HepG2 (cell line): ENCODE measurements around the gene NDRG2. TPM values are rescaled to one million over a fixed set of nuclear protein-coding genes. Genes with fewer than 3 reads are reported as not detected.

Experiments used
- ATAC-seq: fragments of 200-7000 bp; cut with Tn5 transposase; 3 replicates; pipeline ENCODE4 v1.9.1; 2020; ENCODE audit warnings: mild to moderate bottlenecking, moderate library complexity
- BruUV-seq: library from RNA; stranded (reverse); fragments of 400-500 nt; replicated peaks from 2 replicates; lab custom pipeline; 2021; lab: Mats Ljungman, UMichigan
- CTCF ChIA-PET: fragments of 300-600 bp; formaldehyde crosslinking; extraction: SDS; loops from one replicate; lab custom pipeline; 2021; ENCODE audit warnings: low total read pairs, inconsistent platforms, low intra/inter-chr PET ratio; lab: Yijun Ruan, JAX
- POLR2A ChIA-PET: fragments of 350-600 bp; sonication (Branson Sonifier 250); formaldehyde crosslinking; loops from one replicate; lab custom pipeline; 2020; ENCODE audit warnings: antibody characterized with exemption, inconsistent platforms; lab: Yijun Ruan, JAX
- DNase-seq: peaks from one replicate; pipeline ENCODE4 v3.0.0-alpha.2; 2015; ENCODE audit warnings: low spot score
- FAIRE-seq: peaks from 3 replicates; lab custom pipeline; 2011; peaks lifted over from hg19 to GRCh38; lab: Jason Lieb, UNC
- H2AFZ ChIP-seq: one replicate; pipeline ENCODE4 v1.6.1; 2011; ENCODE audit warnings: low read length, inconsistent platforms
- H3K27ac ChIP-seq: fragments of 300-600 bp; 3 replicates; pipeline ENCODE4 v1.8.0; 2011; ENCODE audit warnings: mixed run types, mild to moderate bottlenecking, mixed read lengths, low read length, inconsistent platforms; ENCODE audit not compliant: insufficient read depth; ENCODE audit errors: extremely low read length
- H3K27me3 ChIP-seq, 2 experiments: fragments of 200-600 bp in 1 of 2; 2 replicates in 1 of 2; 3 replicates in 1 of 2; pipeline versions ENCODE4 v1.6.0 to v1.8.0; 2011; ENCODE audit warnings: low read length in 2 of 2, mild to moderate bottlenecking in 2 of 2, moderate library complexity in 2 of 2, inconsistent platforms in 1 of 2; ENCODE audit not compliant: insufficient read depth in 2 of 2, control insufficient read depth in 1 of 2
- H3K36me3 ChIP-seq, 2 experiments: fragments of 200-600 bp in 1 of 2; replicated peaks in 1 of 2; 2 replicates in 1 of 2; 3 replicates in 1 of 2; pipeline versions ENCODE4 v1.5.1 to v1.8.0; 2011; ENCODE audit warnings: low read length in 2 of 2, inconsistent platforms in 1 of 2; ENCODE audit not compliant: insufficient read depth in 2 of 2, control insufficient read depth in 1 of 2
- H3K4me1 ChIP-seq: 2 replicates; pipeline ENCODE4 v1.5.1; 2012; ENCODE audit warnings: low read length, inconsistent platforms; ENCODE audit not compliant: insufficient read depth
- H3K4me2 ChIP-seq: 2 replicates; pipeline ENCODE4 v1.6.0; 2011; ENCODE audit warnings: low read depth, low read length, inconsistent platforms
- H3K4me3 ChIP-seq, 3 experiments: fragments of 200-600 bp in 1 of 3; sonication (generic), shearing (Covaris generic) in 1 of 3; replicated peaks in 1 of 3; 2 replicates each; pipeline ENCODE4 v1.5.1; 2011 to 2016; ENCODE audit warnings: low read length in 3 of 3, inconsistent platforms in 2 of 3, low read depth in 2 of 3, mild to moderate bottlenecking in 2 of 3, control low read depth in 1 of 3, mixed read lengths in 1 of 3; ENCODE audit not compliant: insufficient read depth in 1 of 3
- H3K79me2 ChIP-seq: one replicate; pipeline ENCODE4 v1.6.1; 2011; ENCODE audit warnings: low read length, inconsistent platforms; ENCODE audit not compliant: insufficient read depth
- H3K9ac ChIP-seq: 2 replicates; pipeline ENCODE4 v1.6.0; 2011; ENCODE audit warnings: mild to moderate bottlenecking, low read depth, low read length, inconsistent platforms; ENCODE audit not compliant: insufficient read depth
- H3K9me3 ChIP-seq: 2 replicates; pipeline ENCODE4 v1.5.1; 2012; ENCODE audit warnings: mild to moderate bottlenecking, low read length
- H4K20me1 ChIP-seq: 2 replicates; pipeline ENCODE4 v1.6.0; 2011; ENCODE audit warnings: inconsistent platforms, mild to moderate bottlenecking, low read length, moderate library complexity; ENCODE audit not compliant: insufficient read depth
- EEA1 ChIP-seq: sonication (generic); formaldehyde crosslinking; IDR thresholded peaks from 2 replicates; pipeline ENCODE4 v1.5.1; 2020; ENCODE audit warnings: mild to moderate bottlenecking, missing genetic modification reagents, borderline replicate concordance
- KMT2B ChIP-seq: IDR thresholded peaks from 2 replicates; pipeline ENCODE4 v1.6.1; 2016; ENCODE audit warnings: missing genetic modification reagents, missing compliant biosample characterization
- MNT ChIP-seq: fragments of 450-650 bp; IDR thresholded peaks from 2 replicates; pipeline ENCODE4 v1.6.1; 2016
- RARG ChIP-seq: sonication (generic); formaldehyde crosslinking; IDR thresholded peaks from 2 replicates; pipeline ENCODE4 v1.4.0; 2020; ENCODE audit warnings: low read depth, mild to moderate bottlenecking, missing genetic modification reagents
- SAFB2 ChIP-seq: sonication (generic); formaldehyde crosslinking; IDR thresholded peaks from 2 replicates; pipeline ENCODE4 v1.5.1; 2020; ENCODE audit warnings: missing genetic modification reagents, low read depth, mild to moderate bottlenecking, borderline replicate concordance
- SCMH1 ChIP-seq: sonication (generic); formaldehyde crosslinking; IDR thresholded peaks from 2 replicates; pipeline ENCODE4 v1.9.0; 2021; ENCODE audit warnings: missing genetic modification reagents, mild to moderate bottlenecking, borderline replicate concordance
- SMAD1 ChIP-seq: sonication (generic); formaldehyde crosslinking; IDR thresholded peaks from 2 replicates; pipeline ENCODE4 v1.4.0; 2020; ENCODE audit warnings: missing genetic modification reagents, low read depth, mild to moderate bottlenecking, borderline replicate concordance
- U2AF2 ChIP-seq: fragments of 200-400 bp; formaldehyde crosslinking; IDR thresholded peaks from 2 replicates; pipeline ENCODE4 v1.6.1; 2017; ENCODE audit warnings: low read depth, mild to moderate bottlenecking, low read length
- ZBTB38 ChIP-seq: sonication (generic); formaldehyde crosslinking; IDR thresholded peaks from 2 replicates; pipeline ENCODE4 v1.5.1; 2020; ENCODE audit warnings: mild to moderate bottlenecking, missing genetic modification reagents
- ZBTB8A ChIP-seq: sonication (generic); formaldehyde crosslinking; IDR thresholded peaks from 2 replicates; pipeline ENCODE4 v1.4.0; 2020; ENCODE audit warnings: mild to moderate bottlenecking, low read depth, missing genetic modification reagents, borderline replicate concordance
- ZFP36L1 ChIP-seq: sonication (generic); formaldehyde crosslinking; IDR thresholded peaks from 2 replicates; pipeline ENCODE4 v1.8.0; 2022; ENCODE audit warnings: mild to moderate bottlenecking, missing genetic modification reagents, moderate library complexity
- ZMAT3 ChIP-seq: sonication (generic); formaldehyde crosslinking; conservative IDR thresholded peaks from 2 replicates; pipeline ENCODE4 v1.7.0; 2021; ENCODE audit warnings: missing genetic modification reagents
- ZNF101 ChIP-seq: sonication (generic); formaldehyde crosslinking; IDR thresholded peaks from 2 replicates; pipeline ENCODE4 v1.4.0; 2020; ENCODE audit warnings: mild to moderate bottlenecking, low read depth, missing genetic modification reagents, borderline replicate concordance
- ZNF24 ChIP-seq: fragments of 450-650 bp; IDR thresholded peaks from 2 replicates; pipeline ENCODE4 v1.6.1; 2017; ENCODE audit warnings: antibody characterized with exemption, mild to moderate bottlenecking
- ZNF468 ChIP-seq: sonication (generic); formaldehyde crosslinking; IDR thresholded peaks from 2 replicates; pipeline ENCODE4 v1.8.0; 2022; ENCODE audit warnings: mild to moderate bottlenecking, moderate library complexity, missing genetic modification reagents
- ZNF501 ChIP-seq: sonication (generic); formaldehyde crosslinking; IDR thresholded peaks from 2 replicates; pipeline ENCODE4 v1.5.1; 2020; ENCODE audit warnings: mild to moderate bottlenecking, moderate library complexity, missing genetic modification reagents
- WGBS: methylation state at CpG from one replicate; pipeline ENCODE4 v1.1.6; 2017; ENCODE audit warnings: low lambda C conversion rate; 5-methylcytosine and 5-hydroxymethylcytosine counted together
- in situ Hi-C: cut with HindIII; loops from 2 replicates; pipeline ENCODE4 v1.10.0; 2017; ENCODE audit warnings: low pct_unique_long_range_greater_than_20kb; ENCODE audit not compliant: extremely low pct_ligation_motif_present
- intact Hi-C: fragments of 100-400 bp; cut with micrococcal nuclease; formaldehyde crosslinking; loops from one replicate; pipeline ENCODE4 v1.10.0; 2022; ENCODE audit not compliant: unreplicated experiment
- polyA plus RNA-seq, 8 experiments: library from polyadenylated mRNA; depleted of rRNA in 3 of 8; stranded (reverse) in 7 of 8; unstranded in 1 of 8; fragments of >200 nt; fragmentation: Illumina TruSeq in 4 of 8; extraction: Trizol in 4 of 8; gene quantifications; 2 replicates each; pipeline versions ENCODE4 v1.2.1 to v1.2.3, GENCODE V29; 2011 to 2016; ENCODE audit warnings: low read depth in 4 of 8, missing spikeins in 1 of 8, mixed read lengths in 1 of 8; ENCODE audit not compliant: insufficient read depth in 1 of 8
- total RNA-seq, 5 experiments: library from RNA; depleted of rRNA; stranded (reverse); fragments of >200 nt; fragmentation: Illumina TruSeq; extraction: Trizol; gene quantifications; 2 replicates each; pipeline ENCODE4 v1.2.3, GENCODE V29; 2016; ENCODE audit warnings: low read depth in 1 of 5
- TF ChIP-seq, protein P1 (sequence below): sonication (generic); formaldehyde crosslinking; IDR thresholded peaks from 2 replicates; pipeline ENCODE4 v1.5.1; 2020; ENCODE audit warnings: missing genetic modification reagents, mild to moderate bottlenecking, borderline replicate concordance

The NDRG2 gene
- total and polyA plus RNA-seq, 2 of the 13 experiments (the other 11 are each of a cell fraction or from before 2014, with no cell fraction given): 27.2 to 189 TPM

- Histone ChIP-seq H3K4me1 (peaks cover 61% of the 10 kb centered on the region), H3K9ac (peak overlapping the region; percentile 80), H3K9me3 (no peaks in the 10 kb centered on the region), H3K4me3 (peak overlapping the region; percentile 86 to 90 (median 87)), H3K27me3 (peaks cover 0 to 7% of the 10 kb centered on the region in 2 experiments; a peak in 1 of 5 replicates), H2AFZ (no peak overlapping the region), H3K27ac (peak overlapping the region; percentile 77), H3K79me2 (peaks cover 6% of the 10 kb centered on the region), H3K4me2 (peak overlapping the region; percentile 87), H3K36me3 (peaks cover 5 to 13% of the 10 kb centered on the region in 2 experiments; a peak in 4 of 5 replicates), H4K20me1 (no peaks in the 10 kb centered on the region)
- 20% methylated on average over 45 of the region's 45 CpGs for WGBS
- intact Hi-C loops: loop anchor here (1.0 to 5.0 kb wide), 4 partner anchors 14 to 124 kb away; no protein-coding TSS in a partner anchor
- ATAC-seq (peak; percentile 69), FAIRE-seq (peak; percentile 64), DNase-seq (peak; percentile 84)
- ChIA-PET CTCF (interaction anchor here (0.7 to 7.5 kb wide), 6 partner anchors 13 to 54 kb away, joined by 4 to 135 read pairs (median 36); no protein-coding TSS in a partner anchor), POLR2A (interaction anchor here (1.0 to 6.7 kb wide), 17 partner anchors 9 to 54 kb away, joined by 4 to 141 read pairs (median 7); partner anchors contain the start of genes TMEM253 and ZNF219)
- in situ Hi-C loops: loop anchor here (5.0 kb wide), 1 partner anchor 34 kb away; the partner anchor contains the start of gene TMEM253
- BruUV-seq: TSS peak; percentile 75
- TF ChIP-seq KMT2B (CRISPR knock-in tag) (no peak; the same call in 1 of the 2 replicates), ZNF101 (no peak), ZNF468 (no peak), ZNF501 (CRISPR knock-in tag) (no peak), RARG (no peak), ZNF24 (no peak), SMAD1 (peak; percentile 78; the same call in 1 of the 2 replicates), ZBTB38 (CRISPR knock-in tag) (0 out of 2 replicates have a peak, but pooled peaks have one; percentile 73), ZBTB8A (CRISPR knock-in tag) (no peak), U2AF2 (no peak), SCMH1 (CRISPR knock-in tag) (no peak), SAFB2 (no peak; the same call in 1 of the 2 replicates), ZFP36L1 (CRISPR knock-in tag) (0 out of 2 replicates have a peak, but pooled peaks have one; percentile 45), ZMAT3 (CRISPR knock-in tag) (no peak), EEA1 (no peak; the same call in 1 of the 2 replicates), MNT (no peak)
- TF ChIP-seq, protein P1, sequence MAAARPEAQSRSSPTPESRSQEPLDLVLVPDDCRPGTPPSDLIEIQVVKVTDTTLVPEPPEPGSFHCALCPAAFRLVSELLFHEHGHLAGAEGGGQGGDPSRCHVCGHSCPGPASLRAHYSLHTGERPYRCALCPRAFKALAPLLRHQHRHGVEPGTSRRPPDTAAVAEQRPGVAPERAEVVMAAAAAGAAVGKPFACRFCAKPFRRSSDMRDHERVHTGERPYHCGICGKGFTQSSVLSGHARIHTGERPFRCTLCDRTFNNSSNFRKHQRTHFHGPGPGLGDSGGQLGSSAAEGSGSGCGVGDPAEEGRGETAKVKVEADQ: no peak
These were observed 43.9 kb upstream of the NDRG2 start for GRCh38 chr14:21068521-21069387.
